Thyroid gland (tissue), 4 donors: ENCODE data around the gene ANO1.

Source experiments
- CTCF ChIP-seq, 6 experiments: fragments of 200-600 bp in 3 of 6; fragments of 450-650 bp in 3 of 6; sonication (generic) in 3 of 6; IDR thresholded peaks; one replicate each; pipeline ENCODE4 v1.5.1; 2016 to 2019; ENCODE audit warnings: antibody characterized with exemption in 6 of 6, mild to moderate bottlenecking in 2 of 6, inconsistent platforms in 1 of 6, moderate library complexity in 1 of 6
- POLR2A ChIP-seq, 2 donors: fragments of 450-650 bp; IDR thresholded peaks; one replicate each; pipeline ENCODE4 v1.6.1; 2017; ENCODE audit warnings: antibody characterized with exemption in 2 of 2, mild to moderate bottlenecking in 2 of 2, moderate library complexity in 1 of 2

GRCh38 chr11:70104961-70105360 is 26.8 kb downstream of the ANO1 start:
- no peak for TF ChIP-seq CTCF (IDR thresholded peaks at IDR 0.05)
- TF ChIP-seq POLR2A (IDR thresholded peaks at IDR 0.05): no peak
